Neural cell (in vitro differentiated cells): ENCODE data around the gene UBE2E3. TPM values are rescaled to one million over a fixed set of nuclear protein-coding genes. Genes with fewer than 3 reads are reported as not detected.

ENCODE experiments used
- H2AFZ ChIP-seq: fragments of 200-600, 300-800 bp; sonication (generic), shearing (Covaris generic); 2 replicates; pipeline ENCODE4 v1.6.0; 2014; ENCODE audit warnings: low read depth, mild to moderate bottlenecking, antibody characterized with exemption, low read length, moderate library complexity
- H3F3A ChIP-seq: fragments of 200-600 bp; shearing (Covaris generic); 2 replicates; pipeline ENCODE4 v1.6.1; 2016; ENCODE audit warnings: mild to moderate bottlenecking, moderate library complexity, mixed read lengths, antibody characterized with exemption, low read length; ENCODE audit not compliant: insufficient read depth, poor library complexity, severe bottlenecking
- H3K27ac ChIP-seq: fragments of 200-600, 300-800 bp; sonication (generic), shearing (Covaris generic); 2 replicates; pipeline ENCODE4 v1.5.1; 2014; ENCODE audit warnings: mild to moderate bottlenecking, low read length, moderate library complexity
- H3K27me3 ChIP-seq: fragments of 300-800, 200-600 bp; sonication (generic), shearing (Covaris generic); 2 replicates; pipeline ENCODE4 v1.6.0; 2014; ENCODE audit warnings: mild to moderate bottlenecking, low read depth, low read length, moderate library complexity; ENCODE audit not compliant: insufficient read depth
- H3K36me3 ChIP-seq: fragments of 300-800, 200-600 bp; sonication (generic), shearing (Covaris generic); 2 replicates; pipeline ENCODE4 v1.5.1; 2014; ENCODE audit warnings: mild to moderate bottlenecking, antibody characterized with exemption, low read length, moderate library complexity; ENCODE audit not compliant: insufficient read depth
- H3K4me2 ChIP-seq: fragments of 300-800, 200-600 bp; sonication (generic), shearing (Covaris generic); 2 replicates; pipeline ENCODE4 v1.6.0; 2014; ENCODE audit warnings: mild to moderate bottlenecking, low read length
- H3K4me3 ChIP-seq: fragments of 300-800, 200-600 bp; sonication (generic), shearing (Covaris generic); 2 replicates; pipeline ENCODE4 v1.5.1; 2014; ENCODE audit warnings: mild to moderate bottlenecking, low read length, moderate library complexity
- H3K79me2 ChIP-seq: fragments of 200-600 bp; shearing (Covaris generic); replicated peaks from 2 replicates; pipeline ENCODE4 v1.6.0; 2014; ENCODE audit warnings: mild to moderate bottlenecking, low read length, moderate library complexity; ENCODE audit not compliant: insufficient read depth
- H3K9ac ChIP-seq: fragments of 300-800, 200-600 bp; sonication (generic), shearing (Covaris generic); 2 replicates; pipeline ENCODE4 v1.6.1; 2016; ENCODE audit warnings: mild to moderate bottlenecking, low read length, mixed read lengths
- H3K9me2 ChIP-seq: fragments of 200-600 bp; shearing (Covaris generic); 2 replicates; pipeline ENCODE4 v1.6.1; 2016; ENCODE audit warnings: mild to moderate bottlenecking, low read length, mixed read lengths; ENCODE audit not compliant: insufficient read depth
- H3K9me3 ChIP-seq: fragments of 200-600, 300-800 bp; sonication (generic), shearing (Covaris generic); 2 replicates; pipeline ENCODE4 v1.6.1; 2016; ENCODE audit warnings: mild to moderate bottlenecking, mixed run types, low read length, moderate library complexity, mixed read lengths
- H4K20me1 ChIP-seq: fragments of 200-600 bp; shearing (Covaris generic); 2 replicates; pipeline ENCODE4 v1.6.1; 2016; ENCODE audit warnings: mild to moderate bottlenecking, mixed run types; ENCODE audit not compliant: insufficient read depth
- EP300 ChIP-seq: fragments of 450-650 bp; conservative IDR thresholded peaks from 2 replicates; pipeline ENCODE4 v1.6.1; 2014; ENCODE audit warnings: antibody characterized with exemption, mild to moderate bottlenecking, moderate library complexity; ENCODE audit not compliant: poor library complexity, severe bottlenecking
- EZH2 ChIP-seq: fragments of 200-600, 300-800 bp; shearing (Covaris generic), sonication (generic); IDR thresholded peaks from 2 replicates; pipeline ENCODE4 v1.6.1; 2014; ENCODE audit warnings: antibody characterized with exemption, low read length, borderline replicate concordance, mild to moderate bottlenecking; ENCODE audit not compliant: insufficient read depth, poor library complexity, severe bottlenecking
- MXI1 ChIP-seq: fragments of 450-650 bp; conservative IDR thresholded peaks from 2 replicates; pipeline ENCODE4 v1.6.1; 2014; ENCODE audit warnings: antibody characterized with exemption, mild to moderate bottlenecking; ENCODE audit not compliant: poor library complexity, severe bottlenecking
- POLR2AphosphoS5 ChIP-seq: IDR thresholded peaks from 2 replicates; pipeline ENCODE4 v1.6.1; 2012
- TAF1 ChIP-seq: IDR thresholded peaks from 2 replicates; pipeline ENCODE4 v1.6.1; 2012; ENCODE audit warnings: low read depth
- polyA plus RNA-seq: library from polyadenylated mRNA; depleted of rRNA; stranded (reverse); fragments of >200 nt; gene quantifications from 2 replicates; pipeline ENCODE4 v1.2.3, GENCODE V29; 2014
- TF ChIP-seq, protein P1 (sequence below): fragments of 450-650 bp; IDR thresholded peaks from 2 replicates; pipeline ENCODE4 v1.5.1; 2014; ENCODE audit warnings: antibody characterized with exemption, mild to moderate bottlenecking, moderate library complexity; ENCODE audit not compliant: poor library complexity, severe bottlenecking
- TF ChIP-seq, protein P2 (sequence below): IDR thresholded peaks from 2 replicates; pipeline ENCODE4 v1.6.1; 2012; ENCODE audit warnings: borderline replicate concordance

Gene UBE2E3
- polyA plus RNA-seq, 1 donor from 2014 or later: 337 TPM

- TF ChIP-seq, protein P1, sequence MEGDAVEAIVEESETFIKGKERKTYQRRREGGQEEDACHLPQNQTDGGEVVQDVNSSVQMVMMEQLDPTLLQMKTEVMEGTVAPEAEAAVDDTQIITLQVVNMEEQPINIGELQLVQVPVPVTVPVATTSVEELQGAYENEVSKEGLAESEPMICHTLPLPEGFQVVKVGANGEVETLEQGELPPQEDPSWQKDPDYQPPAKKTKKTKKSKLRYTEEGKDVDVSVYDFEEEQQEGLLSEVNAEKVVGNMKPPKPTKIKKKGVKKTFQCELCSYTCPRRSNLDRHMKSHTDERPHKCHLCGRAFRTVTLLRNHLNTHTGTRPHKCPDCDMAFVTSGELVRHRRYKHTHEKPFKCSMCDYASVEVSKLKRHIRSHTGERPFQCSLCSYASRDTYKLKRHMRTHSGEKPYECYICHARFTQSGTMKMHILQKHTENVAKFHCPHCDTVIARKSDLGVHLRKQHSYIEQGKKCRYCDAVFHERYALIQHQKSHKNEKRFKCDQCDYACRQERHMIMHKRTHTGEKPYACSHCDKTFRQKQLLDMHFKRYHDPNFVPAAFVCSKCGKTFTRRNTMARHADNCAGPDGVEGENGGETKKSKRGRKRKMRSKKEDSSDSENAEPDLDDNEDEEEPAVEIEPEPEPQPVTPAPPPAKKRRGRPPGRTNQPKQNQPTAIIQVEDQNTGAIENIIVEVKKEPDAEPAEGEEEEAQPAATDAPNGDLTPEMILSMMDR: no peak
- TF ChIP-seq MXI1: no peak
- TF ChIP-seq POLR2AphosphoS5: no peak
- no peak overlapping the region for H3K27ac ChIP-seq
- no peaks in the 10 kb centered on the region for H3K9me2 ChIP-seq
- no peaks in the 10 kb centered on the region for H3K36me3 ChIP-seq
- no peak overlapping the region for H3K4me3 ChIP-seq
- no peak overlapping the region for H2AFZ ChIP-seq
- no peaks in the 10 kb centered on the region for H3K79me2 ChIP-seq
- no peak overlapping the region for H3K4me2 ChIP-seq
- no peaks in the 10 kb centered on the region for H4K20me1 ChIP-seq
- no peaks in the 10 kb centered on the region for H3K9me3 ChIP-seq
- no peaks in the 10 kb centered on the region for H3K27me3 ChIP-seq
- H3F3A ChIP-seq: no peaks in the 10 kb centered on the region
- H3K9ac ChIP-seq: no peak overlapping the region
These were observed 92.3 kb downstream of the UBE2E3 start for GRCh38 chr2:181072486-181073235.

GRCh38 chr2:181073896-181074295 is 93.5 kb downstream of the UBE2E3 start:
- no peaks in the 10 kb centered on the region for H3K9me3 ChIP-seq
- no peak overlapping the region for H2AFZ ChIP-seq
- no peaks in the 10 kb centered on the region for H3K79me2 ChIP-seq
- no peaks in the 10 kb centered on the region for H3K9me2 ChIP-seq
- TF ChIP-seq, protein P1: no peak
- TF ChIP-seq EP300 (no peak), EZH2 (no peak), POLR2AphosphoS5 (no peak)
- no peak overlapping the region for H3K9ac ChIP-seq
- no peaks in the 10 kb centered on the region for H4K20me1 ChIP-seq
- no peak overlapping the region for H3K4me3 ChIP-seq
- H3F3A ChIP-seq: no peaks in the 10 kb centered on the region
- H3K36me3 ChIP-seq: no peaks in the 10 kb centered on the region
- H3K27ac ChIP-seq: no peak overlapping the region
- H3K27me3 ChIP-seq: no peaks in the 10 kb centered on the region
- H3K4me2 ChIP-seq: no peak overlapping the region

- no peaks in the 10 kb centered on the region for H3K9me3 ChIP-seq
- H2AFZ ChIP-seq: no peak overlapping the region
- H4K20me1 ChIP-seq: no peaks in the 10 kb centered on the region
- H3K4me3 ChIP-seq: no peak overlapping the region
- H3K27ac ChIP-seq: no peak overlapping the region
- H3K79me2 ChIP-seq: no peaks in the 10 kb centered on the region
- H3K27me3 ChIP-seq: no peaks in the 10 kb centered on the region
- H3F3A ChIP-seq: no peaks in the 10 kb centered on the region
- H3K36me3 ChIP-seq: no peaks in the 10 kb centered on the region
- H3K9ac ChIP-seq: no peak overlapping the region
- no peaks in the 10 kb centered on the region for H3K9me2 ChIP-seq
- H3K4me2 ChIP-seq: no peak overlapping the region
- TF ChIP-seq TAF1 (no peak), MXI1 (no peak), POLR2AphosphoS5 (no peak), EP300 (no peak)
- TF ChIP-seq, protein P2, sequence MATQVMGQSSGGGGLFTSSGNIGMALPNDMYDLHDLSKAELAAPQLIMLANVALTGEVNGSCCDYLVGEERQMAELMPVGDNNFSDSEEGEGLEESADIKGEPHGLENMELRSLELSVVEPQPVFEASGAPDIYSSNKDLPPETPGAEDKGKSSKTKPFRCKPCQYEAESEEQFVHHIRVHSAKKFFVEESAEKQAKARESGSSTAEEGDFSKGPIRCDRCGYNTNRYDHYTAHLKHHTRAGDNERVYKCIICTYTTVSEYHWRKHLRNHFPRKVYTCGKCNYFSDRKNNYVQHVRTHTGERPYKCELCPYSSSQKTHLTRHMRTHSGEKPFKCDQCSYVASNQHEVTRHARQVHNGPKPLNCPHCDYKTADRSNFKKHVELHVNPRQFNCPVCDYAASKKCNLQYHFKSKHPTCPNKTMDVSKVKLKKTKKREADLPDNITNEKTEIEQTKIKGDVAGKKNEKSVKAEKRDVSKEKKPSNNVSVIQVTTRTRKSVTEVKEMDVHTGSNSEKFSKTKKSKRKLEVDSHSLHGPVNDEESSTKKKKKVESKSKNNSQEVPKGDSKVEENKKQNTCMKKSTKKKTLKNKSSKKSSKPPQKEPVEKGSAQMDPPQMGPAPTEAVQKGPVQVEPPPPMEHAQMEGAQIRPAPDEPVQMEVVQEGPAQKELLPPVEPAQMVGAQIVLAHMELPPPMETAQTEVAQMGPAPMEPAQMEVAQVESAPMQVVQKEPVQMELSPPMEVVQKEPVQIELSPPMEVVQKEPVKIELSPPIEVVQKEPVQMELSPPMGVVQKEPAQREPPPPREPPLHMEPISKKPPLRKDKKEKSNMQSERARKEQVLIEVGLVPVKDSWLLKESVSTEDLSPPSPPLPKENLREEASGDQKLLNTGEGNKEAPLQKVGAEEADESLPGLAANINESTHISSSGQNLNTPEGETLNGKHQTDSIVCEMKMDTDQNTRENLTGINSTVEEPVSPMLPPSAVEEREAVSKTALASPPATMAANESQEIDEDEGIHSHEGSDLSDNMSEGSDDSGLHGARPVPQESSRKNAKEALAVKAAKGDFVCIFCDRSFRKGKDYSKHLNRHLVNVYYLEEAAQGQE: no peak
- TF ChIP-seq, protein P1: no peak
These were observed 94.1 kb downstream of the UBE2E3 start for GRCh38 chr2:181074457-181074856.
